K562 (cell line): ENCODE measurements around the gene STT3B. TPM values are rescaled to one million over a fixed set of nuclear protein-coding genes. Genes with fewer than 3 reads are reported as not detected.

Experiments
- ATAC-seq: fragments of 200-7000 bp; cut with Tn5 transposase; 3 replicates; pipeline ENCODE4 v1.9.1; 2020; ENCODE audit warnings: moderate library complexity
- BruUV-seq: library from RNA; stranded (reverse); fragments of 400-500 nt; replicated peaks from 2 replicates; lab custom pipeline; 2021; lab: Mats Ljungman, UMichigan
- CTCF ChIA-PET: fragments of 300-600 bp; formaldehyde crosslinking; extraction: SDS; loops from one replicate; lab custom pipeline; 2021; ENCODE audit warnings: low intra/inter-chr PET ratio; lab: Yijun Ruan, JAX
- POLR2A ChIA-PET: fragments of 300-600, 350-650 bp; sonication (Branson Sonifier 250); formaldehyde crosslinking; extraction: SDS; loops from one replicate; lab custom pipeline; 2021; ENCODE audit warnings: antibody characterized with exemption, inconsistent platforms; lab: Yijun Ruan, JAX
- DNase-seq, 4 experiments: peaks; one replicate each; pipeline versions ENCODE4 v3.0.0 to v3.0.0-alpha.2; 2011 to 2018; ENCODE audit warnings: low spot score in 3 of 4, mixed read lengths in 3 of 4; ENCODE audit errors: extremely low read depth in 1 of 4
- FAIRE-seq: peaks from 2 replicates; lab custom pipeline; 2011; peaks lifted over from hg19 to GRCh38; lab: Jason Lieb, UNC
- H2AFZ ChIP-seq: 2 replicates; pipeline ENCODE4 v1.6.0; 2011; ENCODE audit warnings: low read depth, low read length, control low read depth, inconsistent platforms
- H3K27ac ChIP-seq: fragments of 200-600 bp; 3 replicates; pipeline ENCODE4 v1.8.0; 2011; ENCODE audit warnings: low read depth, mild to moderate bottlenecking, control low read depth, inconsistent platforms, low read length, moderate library complexity, mixed read lengths; ENCODE audit errors: extremely low read depth
- H3K27me3 ChIP-seq, 2 experiments: fragments of 300-600 bp in 1 of 2; 2 replicates in 1 of 2; 3 replicates in 1 of 2; pipeline versions ENCODE4 v1.6.0 to v1.8.0; 2011; ENCODE audit warnings: inconsistent platforms in 2 of 2, low read length in 2 of 2, mild to moderate bottlenecking in 1 of 2, mixed read lengths in 1 of 2, moderate library complexity in 1 of 2; ENCODE audit not compliant: control insufficient read depth in 2 of 2, insufficient read depth in 2 of 2
- H3K36me3 ChIP-seq: fragments of 300-600 bp; 3 replicates; pipeline ENCODE4 v1.8.0; 2011; ENCODE audit warnings: mild to moderate bottlenecking, low read length, inconsistent platforms; ENCODE audit not compliant: control insufficient read depth, insufficient read depth
- H3K4me1 ChIP-seq, 2 experiments: fragments of 200-600 bp in 1 of 2; replicated peaks in 1 of 2; 2 replicates in 1 of 2; 3 replicates in 1 of 2; pipeline versions ENCODE4 v1.5.1 to v1.8.0; 2011; ENCODE audit warnings: inconsistent platforms in 2 of 2, low read length in 2 of 2, mild to moderate bottlenecking in 1 of 2, mixed read lengths in 1 of 2, moderate library complexity in 1 of 2; ENCODE audit not compliant: control insufficient read depth in 2 of 2, insufficient read depth in 2 of 2
- H3K4me2 ChIP-seq: 2 replicates; pipeline ENCODE4 v1.6.1; 2011; ENCODE audit warnings: low read length, control low read depth, inconsistent platforms, mixed read lengths; ENCODE audit not compliant: insufficient read depth
- H3K4me3 ChIP-seq: fragments of 200-600 bp; sonication (generic), shearing (Covaris generic); 2 replicates; pipeline ENCODE4 v1.5.1; 2016; ENCODE audit warnings: control low read depth, inconsistent platforms
- H3K79me2 ChIP-seq: fragments of 200-600 bp; 3 replicates; pipeline ENCODE4 v1.8.0; 2011; ENCODE audit warnings: low read length, inconsistent platforms; ENCODE audit not compliant: control insufficient read depth, insufficient read depth
- H3K9ac ChIP-seq, 2 experiments: 2 replicates each; pipeline versions ENCODE4 v1.6.0 to v1.6.1; 2011; ENCODE audit warnings: low read depth in 2 of 2, low read length in 2 of 2, control low read depth in 1 of 2, inconsistent platforms in 1 of 2, mild to moderate bottlenecking in 1 of 2, mixed read lengths in 1 of 2; ENCODE audit not compliant: insufficient read depth in 1 of 2
- H3K9me1 ChIP-seq: one replicate; pipeline ENCODE4 v1.6.0; 2011; ENCODE audit warnings: inconsistent platforms, mild to moderate bottlenecking, low read length, moderate library complexity; ENCODE audit not compliant: control insufficient read depth, insufficient read depth
- H3K9me3 ChIP-seq: replicated peaks from 2 replicates; pipeline ENCODE4 v1.5.1; 2011; ENCODE audit warnings: low read depth, low read length, inconsistent platforms; ENCODE audit not compliant: control insufficient read depth, insufficient read depth
- H4K20me1 ChIP-seq: replicated peaks from 2 replicates; pipeline ENCODE4 v1.6.1; 2011; ENCODE audit warnings: low read length, inconsistent platforms, mixed read lengths; ENCODE audit not compliant: control insufficient read depth, insufficient read depth
- NCOA4 ChIP-seq: fragments of 450-650 bp; IDR thresholded peaks from 2 replicates; pipeline ENCODE4 v1.6.1; 2018; ENCODE audit warnings: mild to moderate bottlenecking; ENCODE audit not compliant: partially characterized antibody
- ZNF347 ChIP-seq: fragments of 450-650 bp; formaldehyde crosslinking; IDR thresholded peaks from 2 replicates; pipeline ENCODE4 v1.4.0; 2020; ENCODE audit warnings: low read depth, mild to moderate bottlenecking, moderate library complexity
- ZNF740 ChIP-seq, 3 experiments: fragments of 200-800 bp in 1 of 3; sonication (Bioruptor generic) in 1 of 3; sonication (generic) in 1 of 3; formaldehyde crosslinking in 1 of 3; IDR thresholded peaks; 2 replicates each; pipeline versions ENCODE4 v1.6.1 to v1.8.0; 2016 to 2022; ENCODE audit warnings: mild to moderate bottlenecking in 2 of 3, missing compliant biosample characterization in 2 of 3, missing genetic modification characterization in 2 of 3, missing genetic modification reagents in 1 of 3
- WGBS: fragments of 100-300 bp; shearing (Covaris generic); methylation state at CpG from one replicate; pipeline ENCODE4 v1.1.6; 2016; ENCODE audit warnings: low coverage, mixed read lengths; ENCODE audit not compliant: insufficient coverage; ENCODE audit errors: missing lambda C conversion rate; 5-methylcytosine and 5-hydroxymethylcytosine counted together
- in situ Hi-C: fragments of 300-500 bp; cut with MboI; formaldehyde crosslinking; loops from 4 replicates; pipeline ENCODE4 v1.15.0; 2018; ENCODE audit warnings: inconsistent platforms, mixed read lengths
- intact Hi-C: fragments of 100-400 bp; cut with micrococcal nuclease; formaldehyde crosslinking; loops from 2 replicates; pipeline ENCODE4 v1.14.2; 2022
- polyA plus RNA-seq, 8 experiments: library from polyadenylated mRNA; depleted of rRNA in 4 of 8; stranded (reverse) in 5 of 8; unstranded in 3 of 8; fragments of >200 nt; fragmentation: Nextera tagmentation in 2 of 8; fragmentation: Illumina TruSeq in 1 of 8; extraction: Ambion mirVana in 2 of 8; extraction: Trizol in 1 of 8; gene quantifications; 2 replicates each; pipeline versions ENCODE4 v1.2.1 to v1.2.3, GENCODE V29; 2011 to 2014; ENCODE audit warnings: inconsistent platforms in 1 of 8, missing spikeins in 1 of 8
- total RNA-seq, 7 experiments: library from RNA; depleted of rRNA in 6 of 7; stranded (reverse); fragments of >200 nt in 6 of 7; fragmentation: Illumina TruSeq in 2 of 7; extraction: Trizol in 2 of 7; gene quantifications; 2 replicates each; pipeline versions ENCODE4 v1.2.1 to v1.2.3, GENCODE V29; 2011 to 2021; ENCODE audit warnings: low replicate concordance in 1 of 7

STT3B gene
- total and polyA plus RNA-seq, 9 of the 15 experiments (the other 6 are each of a cell fraction or from before 2014, with no cell fraction given): 22.4 to 147 (median 100) TPM

GRCh38 chr3:31515486-31516284 lies 17.0 kb upstream of the STT3B start:
- ATAC-seq (no peak), DNase-seq (no peak), FAIRE-seq (no peak)
- intact Hi-C loops: no loop called here
- TF ChIP-seq ZNF740 (CRISPR knock-in tag; IDR thresholded peaks at IDR 0.05) (no peak), ZNF740 (tag; IDR thresholded peaks at IDR 0.05) (no peak), NCOA4 (no peak), ZNF347 (no peak)
- ChIA-PET POLR2A (interaction anchor here (0.6 to 0.9 kb wide), 3 partner anchors 11 to 150 kb away, joined by 3 to 5 read pairs (median 4); partner anchors contain the start of gene STT3B), CTCF (no interaction called here)
- H4K20me1 ChIP-seq: no peaks in the 10 kb centered on the region
- H3K36me3 ChIP-seq: no peaks in the 10 kb centered on the region
- no peak overlapping the region for H3K27ac ChIP-seq
- no TSS peak for BruUV-seq
- H3K9me1 ChIP-seq: no peaks in the 10 kb centered on the region
- H3K9me3 ChIP-seq: no peaks in the 10 kb centered on the region
- in situ Hi-C loops: no loop called here
- no peaks in the 10 kb centered on the region for H3K79me2 ChIP-seq
- H3K4me3 ChIP-seq: no peak overlapping the region
- H3K4me2 ChIP-seq: no peak overlapping the region
- 21% methylated on average over 2 of the region's 2 CpGs for WGBS
- H3K4me1 ChIP-seq: no peaks in the 10 kb centered on the region; a peak in 2 of 5 replicates
- H2AFZ ChIP-seq: no peak overlapping the region
- H3K9ac ChIP-seq: no peak overlapping the region
- no peaks in the 10 kb centered on the region for H3K27me3 ChIP-seq
